Islet of Langerhans (tissue), 1 donor: ENCODE data around the gene RNH1.

Source experiments
- FAIRE-seq: peaks from one replicate; lab custom pipeline; 2011; peaks lifted over from hg19 to GRCh38; lab: Jason Lieb, UNC

Gene RNH1

DNA sequence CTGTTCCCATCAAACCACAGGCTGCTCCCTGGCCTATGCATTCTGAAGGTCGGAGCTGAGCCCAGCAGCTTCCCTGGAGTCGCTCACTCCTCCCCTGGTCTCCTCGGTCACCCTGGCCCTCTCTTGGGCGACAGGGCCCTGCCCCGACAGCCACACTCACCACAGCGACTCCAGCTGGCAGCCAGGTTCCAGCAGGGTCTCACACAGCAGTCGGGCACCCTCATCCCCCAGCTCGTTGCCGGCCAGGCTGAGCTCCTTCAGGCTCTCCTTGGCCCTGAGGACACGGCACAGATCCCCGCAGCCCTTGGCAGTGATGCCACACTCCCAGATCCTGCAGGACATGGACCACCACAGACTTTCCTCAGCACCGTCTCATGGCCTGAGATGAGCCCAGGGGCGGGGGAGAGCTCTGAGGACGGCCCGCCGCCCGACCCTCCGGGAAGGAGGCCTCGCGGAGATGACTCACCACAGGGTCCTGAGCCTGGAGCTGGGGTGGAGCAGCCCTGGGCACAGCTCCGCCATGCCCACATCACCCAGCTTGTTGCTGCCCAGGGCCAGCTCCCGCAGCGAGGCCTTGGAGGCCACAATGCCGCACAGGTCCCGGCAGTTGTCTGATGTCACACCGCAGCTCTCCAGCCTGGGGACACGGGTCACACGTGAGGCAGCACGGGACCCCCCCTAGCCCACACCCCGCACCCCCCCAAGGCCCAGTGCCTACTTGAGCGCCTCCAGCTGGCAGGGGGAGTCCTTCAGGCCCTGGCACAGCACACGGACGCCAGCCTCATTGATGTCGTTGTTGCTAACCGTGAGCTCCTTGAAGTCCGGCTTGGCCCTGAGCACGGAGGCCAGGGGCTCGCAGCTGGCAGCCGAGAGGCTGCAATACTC, 8.5 kb downstream of the RNH1 start:
- no peak for FAIRE-seq

DNA sequence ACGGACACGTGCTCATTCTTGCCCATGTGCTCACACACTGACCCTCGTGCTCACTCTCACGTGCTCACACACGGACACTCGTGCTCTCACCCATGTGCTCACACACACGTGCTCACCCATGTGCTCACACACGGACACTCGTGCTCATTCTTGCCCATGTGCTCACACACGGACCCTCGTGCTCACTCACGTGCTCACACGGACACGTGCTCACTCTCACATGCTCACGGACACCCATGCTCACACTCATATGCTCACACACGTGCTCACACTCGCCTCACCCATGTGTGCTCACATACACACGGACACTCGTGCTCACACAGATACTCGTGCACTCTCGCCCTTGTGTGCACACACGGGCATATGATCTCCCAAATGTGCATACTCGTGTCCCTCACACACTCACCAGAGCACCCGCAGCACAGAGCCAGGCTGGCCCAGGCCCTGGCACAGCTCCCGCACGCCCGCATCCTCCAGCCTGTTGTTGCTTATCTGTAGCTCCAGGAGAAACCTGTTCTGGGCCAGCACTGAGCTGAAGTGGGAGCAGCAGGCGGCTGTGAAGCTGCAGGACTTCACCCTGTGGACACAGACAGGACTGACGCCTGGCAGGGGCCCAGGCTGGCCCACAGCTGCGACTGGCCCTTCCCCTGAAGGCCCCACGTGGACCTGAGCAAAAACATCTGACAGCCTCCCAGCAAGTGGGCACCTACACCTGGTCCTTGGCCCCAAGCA, 9.3 kb downstream of the RNH1 start:
- no peak for FAIRE-seq

DNA sequence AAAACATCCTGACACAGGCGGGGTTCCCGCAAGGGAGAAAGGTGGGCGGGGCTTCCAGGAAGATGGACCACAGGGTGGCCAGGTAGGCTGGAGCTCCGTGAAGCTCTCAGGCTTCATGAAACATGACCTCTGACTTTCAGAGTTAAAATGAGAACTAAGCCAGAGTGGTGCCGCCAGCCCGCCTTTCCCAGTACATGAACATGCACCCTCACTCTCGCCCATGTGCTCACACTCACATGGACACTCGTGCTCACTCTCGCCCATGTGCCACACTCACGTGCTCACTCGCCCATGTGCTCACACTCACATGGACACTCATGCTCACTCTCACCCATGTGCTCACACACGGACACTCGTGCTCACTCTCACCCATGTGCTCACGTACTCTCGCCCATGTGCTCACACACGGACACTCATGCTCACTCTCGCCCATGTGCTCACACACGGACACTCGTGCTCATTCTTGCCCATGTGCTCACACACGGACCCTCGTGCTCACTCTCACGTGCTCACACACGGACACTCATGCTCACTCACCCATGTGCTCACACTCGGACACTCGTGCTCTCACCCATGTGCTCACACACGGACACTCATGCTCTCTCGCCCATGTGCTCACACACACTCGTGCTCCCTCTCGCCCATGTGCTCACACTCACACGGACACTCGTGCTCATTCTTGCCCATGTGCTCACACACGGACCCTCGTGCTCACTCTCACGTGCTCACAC, 10.0 kb downstream of the RNH1 start:
- FAIRE-seq: no peak

DNA sequence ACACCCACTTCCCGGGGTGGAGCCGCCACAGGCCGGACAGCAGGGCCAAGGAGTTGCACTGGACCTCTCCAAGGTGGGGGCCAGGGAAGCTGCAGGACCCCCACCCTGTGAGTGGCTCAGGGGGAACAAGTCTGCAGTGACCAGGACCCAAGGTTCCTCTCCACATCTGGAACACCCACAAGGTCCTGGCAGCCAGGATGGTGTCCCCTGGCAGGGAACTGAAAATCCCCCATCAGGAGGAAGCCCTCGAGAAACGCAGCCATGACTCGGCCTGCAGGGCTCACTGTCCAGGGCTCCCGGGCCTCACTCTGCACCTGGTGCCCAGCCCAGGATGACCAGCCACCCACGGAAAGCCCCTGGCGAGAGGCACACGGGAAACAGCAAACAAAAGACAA, 11.5 kb downstream of the RNH1 start:
- FAIRE-seq: no peak

DNA sequence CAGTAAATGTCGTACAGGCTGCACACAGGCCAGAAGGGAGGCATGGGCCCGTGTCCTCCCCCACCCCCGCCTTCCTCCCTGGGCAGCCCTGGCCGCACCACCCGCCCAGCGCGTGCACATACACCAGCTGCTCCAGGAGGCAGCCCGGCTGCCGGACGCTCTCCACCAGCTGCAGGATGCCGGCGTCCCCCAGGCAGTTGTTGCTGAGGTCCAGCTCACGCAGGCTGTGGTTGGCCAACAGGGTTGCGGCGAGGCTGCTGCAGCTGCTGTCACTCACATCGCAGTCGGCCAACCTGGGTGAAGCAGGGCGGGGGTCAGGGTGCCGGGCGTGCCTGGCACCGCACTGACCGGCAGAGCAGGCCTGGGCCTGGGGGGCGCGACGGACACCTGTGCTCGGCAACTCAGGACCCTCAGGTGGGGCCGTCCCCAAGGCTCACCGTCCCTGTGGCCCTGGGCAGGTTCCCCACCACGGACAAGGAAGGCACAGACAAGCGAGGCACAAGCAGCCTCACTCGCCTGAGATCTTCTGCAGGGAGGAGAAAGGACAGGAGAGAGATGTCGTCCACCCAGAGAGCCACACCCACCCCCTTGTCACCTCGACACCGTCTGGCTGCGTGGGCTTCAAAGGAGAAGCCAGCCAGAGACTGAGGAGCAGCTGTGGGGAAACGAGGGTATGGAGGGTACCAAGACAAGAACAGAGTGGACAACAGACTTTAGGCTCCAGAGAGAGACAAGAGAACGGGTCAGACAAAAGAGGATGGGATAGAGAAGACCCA, 12.1 kb downstream of the RNH1 start:
- no peak for FAIRE-seq

DNA sequence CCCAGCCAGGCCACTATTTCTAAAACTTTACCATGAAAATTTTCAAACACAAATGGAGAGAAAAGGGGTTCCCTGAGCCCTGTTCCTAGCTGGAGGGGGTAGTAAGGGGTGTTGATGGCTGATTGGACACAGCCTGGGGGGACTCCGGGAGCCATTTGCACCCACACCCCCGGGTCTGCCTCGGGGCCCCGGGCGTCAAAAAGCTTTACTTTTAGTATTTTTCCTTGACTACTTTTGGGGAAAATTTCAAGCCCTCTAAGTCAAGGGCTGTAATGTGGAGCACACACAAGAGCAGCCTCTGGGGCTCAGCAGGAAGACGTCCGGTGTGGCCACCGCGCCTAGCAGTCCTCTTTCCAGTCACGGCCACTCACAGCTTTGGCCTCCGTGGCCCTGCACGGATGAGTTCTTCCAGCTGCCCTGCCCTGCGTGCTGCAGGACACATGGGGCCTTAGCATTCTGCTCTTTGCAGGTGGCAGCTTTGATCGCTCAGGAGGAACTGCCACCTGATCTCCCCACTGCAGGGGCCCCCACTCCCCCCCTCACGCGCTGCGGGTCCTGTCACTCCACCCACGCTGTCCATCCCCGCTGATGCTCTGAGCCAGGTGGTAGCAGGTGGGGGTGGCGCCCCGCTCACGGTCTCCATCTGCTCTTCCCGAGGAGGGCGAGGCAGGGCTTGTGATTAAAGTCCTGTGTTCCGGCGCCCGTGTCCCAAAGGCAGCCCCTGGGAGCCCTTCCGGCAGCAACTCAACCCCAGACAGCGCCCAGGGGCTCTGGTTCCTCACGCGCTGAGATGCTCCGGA, 14.4 kb downstream of the RNH1 start:
- FAIRE-seq: no peak

DNA sequence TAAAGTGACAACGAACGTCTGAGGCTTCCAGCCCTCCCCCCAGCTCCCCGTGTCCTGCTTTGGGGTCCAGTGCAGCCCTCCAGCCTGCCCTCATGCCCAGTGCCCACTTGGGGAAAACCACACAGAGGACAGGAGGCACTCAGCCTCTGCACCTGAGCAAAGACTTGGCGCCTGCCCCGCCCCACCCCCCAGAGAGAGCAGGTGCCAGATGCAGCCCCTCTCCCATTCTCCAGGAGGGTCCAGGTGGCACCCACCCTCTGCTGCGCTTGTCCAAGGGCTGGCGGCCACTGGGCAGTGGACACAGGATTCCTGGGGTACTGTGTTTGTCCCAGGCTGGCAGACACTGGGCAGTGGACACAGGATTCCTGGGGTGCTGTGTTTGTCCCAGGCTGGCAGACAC, 15.7 kb downstream of the RNH1 start:
- FAIRE-seq: no peak

DNA sequence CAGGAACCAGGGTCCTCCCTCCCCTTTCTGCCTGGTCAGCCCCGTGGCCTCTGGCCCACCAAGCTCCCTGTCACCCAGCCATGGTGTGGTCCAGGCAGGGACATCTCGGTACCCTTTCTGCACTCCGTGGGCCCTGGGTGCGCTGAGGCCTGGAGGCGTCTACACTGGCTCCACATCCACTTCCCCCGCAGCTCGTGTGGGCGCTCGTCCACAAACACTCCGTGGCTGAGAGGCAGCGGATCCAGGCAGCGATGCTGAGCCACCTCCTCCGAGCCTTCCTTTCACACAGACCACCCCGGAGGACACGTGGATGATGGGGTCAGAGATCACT, 16.1 kb downstream of the RNH1 start:
- FAIRE-seq: no peak

DNA sequence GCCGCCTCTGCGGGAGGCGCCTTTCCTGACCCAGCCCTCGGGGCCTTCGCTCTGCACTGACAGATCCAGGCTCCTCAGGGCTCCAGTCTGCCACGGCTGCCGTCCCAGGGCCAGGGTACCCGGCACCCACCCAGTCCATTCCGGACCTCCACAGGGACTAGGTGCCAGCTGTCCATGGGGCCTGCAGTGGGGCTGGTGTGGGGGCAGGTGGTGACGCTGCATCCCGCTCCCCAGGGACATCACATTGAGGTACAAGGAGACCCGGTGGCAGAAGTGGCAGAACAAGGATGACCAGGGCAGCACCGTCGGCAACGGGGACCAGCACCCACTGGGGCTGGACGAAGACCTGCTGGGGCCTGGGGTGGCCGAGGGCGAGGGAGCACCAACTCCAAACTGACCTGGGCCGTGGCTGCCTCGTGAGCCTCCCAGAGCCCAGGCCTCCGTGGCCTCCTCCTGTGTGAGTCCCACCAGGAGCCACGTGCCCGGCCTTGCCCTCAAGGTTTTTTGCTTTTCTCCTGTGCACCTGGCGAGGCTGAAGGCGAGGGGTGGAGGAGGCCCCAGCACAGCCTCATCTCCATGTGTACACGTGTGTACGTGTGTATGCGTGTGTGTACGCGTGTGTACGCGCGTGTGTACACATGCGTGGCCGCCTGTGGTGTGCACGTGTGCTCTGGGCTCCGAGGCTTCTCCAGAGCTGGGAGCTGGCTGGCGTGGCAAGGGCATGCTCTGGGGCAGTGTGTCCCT, 16.7 kb downstream of the RNH1 start:
- no peak for FAIRE-seq

DNA sequence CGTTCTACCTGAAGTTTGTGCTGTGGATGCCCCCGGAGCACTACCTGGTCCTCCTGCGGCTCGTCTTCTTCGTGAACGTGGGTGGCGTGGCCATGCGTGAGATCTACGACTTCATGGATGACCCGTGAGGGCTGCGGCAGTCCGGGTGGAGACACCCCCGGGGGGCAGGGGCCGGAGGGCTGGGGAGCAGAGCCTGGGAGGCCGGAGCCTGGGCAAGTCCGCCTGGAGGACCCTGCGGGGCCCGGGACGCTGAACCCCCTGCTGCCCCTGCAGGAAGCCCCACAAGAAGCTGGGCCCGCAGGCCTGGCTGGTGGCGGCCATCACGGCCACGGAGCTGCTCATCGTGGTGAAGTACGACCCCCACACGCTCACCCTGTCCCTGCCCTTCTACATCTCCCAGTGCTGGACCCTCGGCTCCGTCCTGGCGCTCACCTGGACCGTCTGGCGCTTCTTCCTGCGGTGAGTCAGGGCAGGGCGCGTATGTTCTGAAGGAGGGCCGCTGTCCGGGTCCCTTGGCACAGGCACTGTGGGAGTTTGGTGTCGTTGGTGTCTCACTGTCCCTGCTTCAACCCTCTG, 17.3 kb downstream of the RNH1 start:
- no peak for FAIRE-seq

DNA sequence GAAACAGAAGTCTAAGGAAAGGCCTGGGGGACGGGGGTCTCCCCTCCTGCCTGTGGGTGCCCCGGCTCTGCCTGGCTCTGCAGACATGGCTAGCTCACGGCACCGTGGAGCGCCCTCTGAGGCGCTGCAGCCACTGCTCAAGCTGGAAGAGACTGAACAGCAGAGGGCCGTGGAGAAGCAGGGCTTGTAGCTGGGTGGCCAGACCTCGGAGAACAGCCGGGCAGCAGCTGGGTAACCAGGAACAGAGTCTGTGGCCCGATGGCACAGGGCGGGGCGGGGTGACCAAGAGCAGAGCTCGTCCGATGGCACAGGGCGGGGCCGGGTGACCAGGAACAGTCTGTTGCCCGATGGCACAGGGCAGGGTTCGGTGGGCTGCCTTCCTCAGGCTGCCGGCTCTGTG, 18.1 kb downstream of the RNH1 start:
- no peak for FAIRE-seq

DNA sequence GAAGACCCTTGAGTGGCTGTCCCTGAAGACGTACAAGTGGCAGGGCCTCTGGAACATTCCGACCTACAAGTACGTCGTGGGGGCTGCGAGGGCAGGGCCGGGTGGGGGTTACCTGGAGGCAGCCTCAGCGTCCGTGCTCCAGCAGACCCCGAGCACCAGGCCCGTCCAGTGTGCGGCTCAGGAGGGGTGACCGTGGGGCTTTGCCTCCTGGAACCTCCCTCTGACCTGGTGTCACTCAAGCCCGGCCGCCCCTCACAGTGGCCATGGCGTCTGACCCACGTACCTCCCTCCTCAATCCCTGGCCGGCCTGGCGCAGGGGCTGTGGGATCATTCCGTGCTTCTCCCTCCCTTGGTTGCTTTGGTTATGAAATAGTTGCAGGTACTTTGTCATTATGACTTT, 18.5 kb downstream of the RNH1 start:
- no peak for FAIRE-seq

DNA sequence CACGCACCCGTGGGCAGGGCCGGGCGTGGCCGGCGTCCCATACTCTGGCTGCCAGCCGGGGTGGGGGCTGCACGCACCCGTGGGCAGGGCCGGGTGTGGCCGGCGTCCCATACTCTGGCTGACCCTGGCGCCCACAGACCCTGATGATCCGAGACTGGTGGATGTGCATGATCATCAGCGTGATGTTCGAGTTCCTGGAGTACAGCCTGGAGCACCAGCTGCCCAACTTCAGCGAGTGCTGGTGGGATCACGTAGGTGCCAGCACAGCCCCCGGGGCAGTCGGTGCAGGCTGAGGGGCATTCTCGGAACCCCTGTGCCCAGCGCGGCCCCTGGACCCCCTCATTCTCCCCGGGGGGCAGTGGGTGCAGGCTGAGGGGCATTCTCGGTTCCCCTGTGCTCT, 19.0 kb downstream of the RNH1 start:
- FAIRE-seq: no peak

DNA sequence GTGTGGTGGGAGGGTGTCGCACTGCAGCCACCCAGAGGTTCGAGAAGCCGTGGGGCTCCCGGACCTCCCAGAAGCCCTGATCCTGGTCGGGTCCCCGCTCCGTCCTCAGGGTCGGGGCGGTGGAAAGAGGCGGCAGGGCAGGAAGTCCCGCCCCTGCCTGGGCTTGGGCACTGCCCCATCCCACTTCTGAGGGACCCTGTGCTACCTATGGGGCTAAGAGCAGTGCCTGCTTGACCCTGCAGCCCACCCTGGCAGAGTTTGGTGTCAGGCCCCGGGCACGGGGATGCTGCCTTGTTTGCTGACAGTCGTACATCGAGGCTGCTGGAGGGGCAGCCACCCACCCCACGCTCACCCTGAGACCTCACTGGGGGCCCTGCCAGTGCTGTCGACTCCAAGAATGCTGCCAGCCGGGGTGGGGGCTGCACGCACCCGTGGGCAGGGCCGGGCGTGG, 19.4 kb downstream of the RNH1 start:
- no peak for FAIRE-seq

DNA sequence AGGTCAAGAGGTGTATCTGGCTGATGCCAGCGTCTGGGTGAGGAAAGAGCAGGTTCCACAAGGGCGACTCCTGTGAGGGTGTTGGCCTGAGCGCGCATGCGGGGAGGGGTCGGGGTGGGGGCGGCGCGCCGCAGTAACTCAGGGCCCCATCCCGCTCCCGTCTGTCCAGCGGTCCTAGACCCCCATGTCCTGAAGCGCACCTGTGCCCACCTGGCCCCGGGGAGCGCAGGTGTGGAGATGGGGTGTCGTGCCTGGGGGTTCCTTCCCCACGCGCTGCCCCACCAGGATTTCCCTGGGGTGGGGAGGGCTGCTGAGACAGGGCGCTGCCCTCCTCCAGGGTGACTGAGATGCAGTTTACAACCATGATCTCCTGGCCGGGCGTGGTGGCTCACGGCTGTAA, 20.9 kb downstream of the RNH1 start:
- no peak for FAIRE-seq

DNA sequence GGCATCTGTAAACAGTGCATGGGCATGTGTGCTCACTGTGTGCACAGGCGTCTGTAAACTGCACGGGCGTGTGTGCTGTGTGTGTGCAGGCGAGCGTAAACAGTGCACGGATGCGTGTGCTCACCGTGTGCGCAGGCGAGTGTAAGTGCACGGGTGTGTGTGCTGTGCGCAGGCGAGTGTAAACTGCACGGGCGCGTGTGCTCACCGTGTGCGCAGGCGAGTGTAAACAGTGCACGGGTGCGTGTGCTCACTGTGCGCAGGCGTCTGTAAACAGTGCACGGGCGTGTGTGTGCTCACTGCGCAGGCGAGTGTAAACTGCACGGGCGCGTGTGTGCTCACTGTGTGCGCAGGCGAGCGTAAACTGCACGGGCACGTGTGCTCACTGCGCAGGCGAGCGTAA, 22.4 kb downstream of the RNH1 start:
- no peak for FAIRE-seq

DNA sequence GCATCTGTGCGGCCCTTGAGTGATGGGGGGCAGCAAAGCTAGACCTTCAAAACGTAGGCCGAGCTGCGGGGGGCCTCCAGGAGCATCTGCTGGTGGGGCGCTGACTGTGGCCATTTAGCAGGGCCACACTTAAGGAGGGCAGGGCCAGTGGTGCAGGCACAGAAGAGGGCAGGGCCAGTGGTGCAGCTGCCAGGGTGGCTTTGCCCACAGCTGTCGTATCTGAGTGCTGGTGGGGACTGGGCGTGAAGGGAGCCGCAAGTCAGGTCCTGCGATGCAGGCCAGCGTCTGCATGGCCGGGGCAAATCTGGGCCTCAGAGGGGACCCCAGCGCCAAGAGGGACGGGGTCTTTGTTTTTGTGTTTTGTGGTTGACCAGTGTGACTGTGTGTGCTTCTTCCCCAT, 27.7 kb downstream of the RNH1 start:
- no peak for FAIRE-seq

DNA sequence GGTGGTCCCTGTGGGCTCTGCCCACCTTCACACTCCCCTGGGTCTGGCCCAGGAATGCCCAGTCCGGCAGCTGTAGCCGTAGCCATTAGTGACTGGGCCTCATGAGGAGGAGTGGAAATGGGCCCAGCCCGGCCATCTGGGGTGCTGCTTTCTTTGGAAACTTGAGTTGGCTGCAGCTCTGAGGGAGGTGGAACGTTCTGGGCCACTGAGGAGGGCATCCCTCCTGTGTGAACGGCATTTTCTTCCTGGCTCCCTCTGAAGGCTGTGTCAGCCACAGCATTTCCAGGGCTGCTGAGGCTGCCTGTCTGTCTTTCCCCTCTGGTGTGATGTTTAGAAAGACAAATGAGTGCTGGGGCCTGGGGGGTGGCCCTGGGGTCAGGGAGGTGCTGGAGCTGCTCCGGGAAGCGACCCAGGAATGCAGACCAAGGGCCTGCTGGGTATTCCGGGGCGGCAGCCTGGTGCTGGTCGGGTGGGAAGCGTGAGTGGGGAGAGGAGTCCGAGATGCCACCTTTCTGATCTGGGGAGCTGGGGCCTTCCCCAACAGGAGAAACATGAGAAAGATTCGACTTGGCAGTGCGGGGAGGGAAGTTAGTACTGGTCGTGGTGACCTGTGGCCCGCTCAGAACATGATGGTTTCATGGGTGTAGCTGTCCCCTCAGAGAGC, 29.9 kb downstream of the RNH1 start:
- FAIRE-seq: no peak

DNA sequence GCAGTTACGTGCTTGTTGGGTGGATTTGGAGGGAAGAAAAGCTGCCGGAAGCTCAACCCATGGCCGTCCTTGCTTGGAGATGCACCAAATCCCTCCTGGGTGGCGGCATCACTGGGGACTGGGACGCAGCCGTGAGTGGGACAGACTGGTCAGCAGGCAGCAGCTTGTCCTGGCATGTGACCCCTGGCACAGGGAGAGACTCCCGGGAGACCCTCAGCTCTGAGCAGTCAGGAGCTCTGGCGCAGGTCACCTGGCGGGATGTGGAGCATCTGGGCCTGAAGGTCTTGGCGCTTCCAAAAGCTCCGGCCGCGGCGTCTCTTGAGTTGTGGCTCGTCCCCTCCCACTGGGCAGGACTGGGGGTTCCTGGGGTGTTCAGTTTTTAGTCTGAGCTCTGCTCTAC, 30.6 kb downstream of the RNH1 start:
- FAIRE-seq: no peak

DNA sequence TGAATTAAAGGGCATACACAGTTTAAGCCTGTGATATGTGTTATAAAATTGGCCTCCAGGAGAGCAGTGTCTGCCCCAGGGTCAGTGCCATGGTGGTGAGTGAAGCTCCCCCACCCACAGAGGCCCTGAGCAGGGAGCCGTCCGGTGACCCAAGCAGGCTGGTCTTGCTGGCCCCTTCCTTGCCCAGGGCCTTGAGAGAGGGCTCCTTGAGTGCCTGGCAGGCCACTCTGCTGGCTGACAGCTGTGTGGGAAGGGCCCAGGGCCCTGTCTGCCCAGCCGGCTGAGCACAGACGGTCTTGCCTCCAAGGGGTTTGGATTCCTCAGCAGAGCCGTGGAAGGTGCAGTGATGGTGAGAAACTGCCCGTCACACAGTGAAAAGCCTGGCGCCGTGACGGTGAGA, 31.1 kb downstream of the RNH1 start:
- no peak for FAIRE-seq
